Activated CD8-positive, alpha-beta memory T cell treated with anti-CD3 and anti-CD28 coated beads for 36 hours (primary cell): ENCODE measurements around the gene OR2A1. TPM values are rescaled to one million over a fixed set of nuclear protein-coding genes. Genes with fewer than 3 reads are reported as not detected.
"Not testable (repeated sequence)": the region's sequence is repeated elsewhere in the genome, so short reads cannot be mapped to it uniquely, and the experiment has no call there.

Experiments
- CTCF ChIA-PET: fragments of 350-600 bp; sonication (Branson Sonifier 250); formaldehyde crosslinking; loops from one replicate; lab custom pipeline; 2021; ENCODE audit warnings: antibody characterized with exemption; lab: Charles Lee
- POLR2A ChIA-PET: fragments of 350-600 bp; sonication (Branson Sonifier 250); formaldehyde crosslinking; loops from one replicate; lab custom pipeline; 2021; ENCODE audit warnings: antibody characterized with exemption; lab: Charles Lee
- total RNA-seq, 2 experiments: library from RNA; stranded (reverse); gene quantifications; one replicate each; pipeline ENCODE4 v1.2.3, GENCODE V29; 2021

OR2A1 gene, protein sequence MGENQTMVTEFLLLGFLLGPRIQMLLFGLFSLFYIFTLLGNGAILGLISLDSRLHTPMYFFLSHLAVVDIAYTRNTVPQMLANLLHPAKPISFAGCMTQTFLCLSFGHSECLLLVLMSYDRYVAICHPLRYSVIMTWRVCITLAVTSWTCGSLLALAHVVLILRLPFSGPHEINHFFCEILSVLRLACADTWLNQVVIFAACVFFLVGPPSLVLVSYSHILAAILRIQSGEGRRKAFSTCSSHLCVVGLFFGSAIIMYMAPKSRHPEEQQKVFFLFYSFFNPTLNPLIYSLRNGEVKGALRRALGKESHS
- not detected for total RNA-seq

DNA sequence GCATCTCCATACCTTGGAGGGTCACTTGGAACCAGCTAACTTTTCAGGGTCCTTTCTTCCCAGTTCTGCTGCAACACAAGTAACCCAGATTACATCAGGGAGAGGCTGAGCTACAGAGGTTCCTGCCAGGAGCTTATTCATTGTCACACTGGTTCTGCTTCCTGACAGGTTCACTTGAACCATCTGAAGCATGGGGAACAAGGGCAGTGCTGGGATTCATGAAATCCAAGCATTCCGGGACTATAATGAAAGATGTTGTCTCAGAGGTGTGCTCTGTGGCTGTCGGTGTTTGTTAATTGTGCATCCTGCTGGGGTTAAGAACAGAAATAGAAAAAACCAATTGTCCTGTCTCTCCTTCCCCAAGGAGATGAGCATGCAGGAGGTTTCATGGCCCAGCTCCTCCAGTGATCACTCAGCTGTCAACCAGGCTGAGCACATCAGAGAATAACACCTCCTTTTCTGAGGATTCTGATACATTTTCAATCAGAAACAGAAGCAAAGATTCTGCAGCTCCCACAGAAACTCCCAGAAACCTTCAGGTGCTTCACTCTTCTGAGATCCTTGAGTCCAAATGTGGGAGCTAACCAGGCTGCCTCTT, at the start of gene OR2A1:
OR2A1 (plus strand) TSS at position 548 of the 598 bp plus-strand sequence. CDS start 5,706 bp downstream, outside the sequence.
- POLR2A ChIA-PET, CTCF ChIA-PET: not testable (repeated sequence)

DNA sequence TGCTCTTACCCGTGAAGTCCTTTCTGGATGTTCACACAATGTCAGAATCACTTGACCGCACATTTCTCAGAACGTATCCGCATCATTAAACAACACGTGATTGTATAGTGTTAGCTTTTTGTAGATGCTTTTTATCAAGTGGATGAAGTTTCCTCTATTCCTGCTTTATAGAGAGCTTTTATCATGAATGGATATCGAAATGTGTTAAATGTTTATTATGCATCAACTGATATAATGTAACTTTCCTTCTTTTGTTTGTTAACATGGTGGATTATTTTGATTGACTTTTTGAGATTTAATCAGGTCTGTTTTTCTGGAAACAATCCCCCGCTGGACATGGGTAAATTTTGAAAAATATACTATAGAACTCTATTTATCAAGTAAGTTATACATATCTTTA, 47.5 kb upstream of the OR2A1 start, which contains the start of gene OR2A7:
OR2A7 (minus strand) TSS at position 101 of the 400 bp plus-strand sequence. CDS start 5,164 bp downstream, outside the sequence.
- POLR2A ChIA-PET, CTCF ChIA-PET: not testable (repeated sequence)

DNA sequence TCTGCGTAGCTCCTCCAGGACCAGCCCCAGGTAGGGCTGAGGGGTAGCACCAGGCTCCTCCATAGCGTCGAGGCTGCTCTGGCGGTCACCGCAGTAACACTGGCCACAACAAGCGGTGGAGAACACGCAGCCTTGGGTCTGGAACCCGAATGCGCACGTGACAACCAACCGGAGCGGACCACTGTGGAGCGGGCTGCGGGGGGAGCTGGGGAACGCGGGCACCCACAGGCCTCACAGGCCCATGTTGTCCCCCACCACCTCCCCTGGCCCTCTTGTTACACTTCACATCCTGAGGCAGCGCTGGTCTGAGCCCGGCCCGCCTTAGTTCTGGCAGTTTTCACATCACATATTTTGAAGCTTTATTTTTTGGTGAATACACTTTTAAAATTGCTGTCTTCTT, 43.0 kb upstream of the OR2A1 start, which contains the start of gene CTAGE8:
CTAGE8 (minus strand) TSS at position 101 of the 400 bp plus-strand sequence; CDS start at position 63, 38 bp downstream.
- POLR2A ChIA-PET, CTCF ChIA-PET: not testable (repeated sequence)

DNA sequence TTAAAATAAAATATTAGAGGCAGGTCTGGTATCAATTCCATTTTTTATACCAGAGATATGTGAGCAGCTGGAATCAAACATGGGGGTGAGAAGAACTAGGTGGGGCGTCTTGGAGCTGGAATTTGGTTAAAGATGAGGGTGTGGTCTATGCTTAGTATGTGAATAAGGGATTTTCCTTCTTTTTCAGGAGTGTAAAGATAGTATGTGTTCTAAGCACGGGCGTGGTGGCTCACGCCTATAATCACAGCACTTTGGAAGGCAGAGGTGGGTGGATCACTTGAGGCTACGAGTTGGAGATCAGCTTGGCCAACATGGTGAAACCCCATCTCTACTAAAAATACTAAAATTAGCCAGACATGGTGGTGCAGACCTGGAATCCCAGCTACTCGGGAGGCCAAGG, 36.9 kb upstream of the OR2A1 start:
- POLR2A ChIA-PET, CTCF ChIA-PET: not testable (repeated sequence)

DNA sequence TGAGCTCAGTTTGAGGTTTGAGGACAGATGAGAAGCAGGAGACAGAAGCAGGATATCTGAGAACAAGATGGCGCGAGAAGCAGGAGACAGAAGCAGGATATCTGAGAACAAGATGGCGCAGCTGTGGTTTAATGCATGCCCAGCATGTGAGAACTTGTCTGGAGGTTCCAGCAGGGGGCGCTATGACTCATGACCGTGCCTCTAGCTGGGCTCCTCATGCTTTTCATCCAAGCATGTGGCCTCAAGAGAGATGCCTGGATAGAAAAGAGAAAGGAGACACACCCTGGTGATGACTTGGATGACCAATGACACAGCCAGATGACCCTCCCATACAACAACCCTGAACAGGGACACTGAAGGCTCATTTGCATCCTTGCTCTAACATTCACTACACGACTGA, 32.2 kb upstream of the OR2A1 start:
- CTCF ChIA-PET, POLR2A ChIA-PET: not testable (repeated sequence)

- POLR2A ChIA-PET, CTCF ChIA-PET: not testable (repeated sequence)
Measured at GRCh38 chr7:144281981-144282380, 30.2 kb upstream of the OR2A1 start.

DNA sequence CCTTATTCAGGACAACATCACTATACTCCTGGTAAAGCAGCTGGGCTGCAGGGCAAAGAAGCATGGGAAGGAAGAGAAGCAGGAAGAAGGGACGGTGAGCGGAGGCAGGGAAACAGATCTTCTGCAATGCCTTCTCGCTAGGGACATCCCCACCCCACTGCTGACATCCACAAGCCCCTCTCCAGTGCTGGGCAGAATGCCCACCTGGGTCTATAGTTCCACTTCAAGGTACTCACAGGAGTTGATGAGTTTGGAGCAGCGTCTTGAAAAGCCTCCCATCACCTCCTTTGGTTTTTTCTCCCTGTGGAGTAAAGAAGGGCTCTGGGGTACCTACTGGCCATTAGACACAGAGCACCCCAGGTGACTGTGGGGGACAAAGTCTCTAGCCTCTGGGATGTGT, 29.7 kb upstream of the OR2A1 start:
- POLR2A ChIA-PET, result not testable (repeated sequence)

DNA sequence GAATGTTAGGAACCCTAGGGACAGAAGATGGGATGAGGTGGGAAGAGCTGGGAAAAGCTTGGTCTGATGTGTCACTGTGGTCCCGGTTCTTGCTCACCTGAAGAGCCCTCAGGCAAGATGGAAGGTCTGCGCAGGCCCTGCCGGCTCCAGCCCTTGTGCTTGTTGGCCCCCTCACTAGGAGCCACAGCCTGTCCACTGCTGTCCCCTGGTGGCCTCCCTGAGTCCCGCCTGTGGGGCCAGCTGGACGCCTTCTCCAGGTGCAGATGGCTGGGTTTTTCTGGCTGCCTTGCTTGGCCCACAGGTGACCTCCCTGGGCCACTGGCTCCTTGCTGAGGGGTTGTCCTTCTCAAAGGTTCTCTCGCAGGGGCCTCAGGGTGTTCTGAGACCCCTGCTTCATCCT, 28.5 kb upstream of the OR2A1 start:
- CTCF ChIA-PET, POLR2A ChIA-PET: not testable (repeated sequence)

More for the DNA sequence above, 29.7 kb upstream of the OR2A1 start:
- CTCF ChIA-PET, result not testable (repeated sequence)

DNA sequence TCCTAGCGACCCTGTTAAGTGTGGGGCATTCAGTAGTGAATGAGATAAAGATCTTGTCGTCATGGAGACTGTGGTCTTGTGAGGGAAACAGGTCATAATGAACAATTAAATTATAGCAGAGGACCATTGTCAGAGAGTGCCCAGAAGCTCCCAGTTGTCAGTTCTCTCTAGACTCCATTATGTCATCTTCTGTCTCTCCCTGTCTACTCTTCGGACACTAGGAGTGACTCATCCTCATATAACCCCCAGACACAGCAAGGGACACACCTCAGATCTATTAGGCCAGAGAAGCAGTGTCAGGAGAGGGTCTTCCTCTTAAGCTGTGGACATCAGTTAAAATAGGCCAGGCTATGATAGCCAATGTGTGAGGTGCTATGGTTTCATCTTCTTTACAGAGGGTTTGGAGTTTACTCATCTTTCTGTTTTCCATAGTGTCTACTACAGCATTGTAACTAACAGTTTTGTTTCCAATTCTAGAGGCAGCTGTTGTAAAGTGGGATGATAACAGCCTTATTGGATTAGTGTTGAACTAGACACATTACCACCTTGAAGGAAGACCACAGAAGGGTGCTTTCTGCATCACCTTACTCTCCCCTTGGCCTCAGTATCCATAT, 24.9 kb upstream of the OR2A1 start:
- CTCF ChIA-PET, POLR2A ChIA-PET: not testable (repeated sequence)

GRCh38 chr7:144291607-144292006, 20.6 kb upstream of the OR2A1 start:
- POLR2A ChIA-PET, CTCF ChIA-PET: not testable (repeated sequence)

GRCh38 chr7:144292384-144293161, 19.6 kb upstream of the OR2A1 start:
- POLR2A ChIA-PET, CTCF ChIA-PET: not testable (repeated sequence)

GRCh38 chr7:144293794-144294499, 18.3 kb upstream of the OR2A1 start:
- POLR2A ChIA-PET, CTCF ChIA-PET: not testable (repeated sequence)

DNA sequence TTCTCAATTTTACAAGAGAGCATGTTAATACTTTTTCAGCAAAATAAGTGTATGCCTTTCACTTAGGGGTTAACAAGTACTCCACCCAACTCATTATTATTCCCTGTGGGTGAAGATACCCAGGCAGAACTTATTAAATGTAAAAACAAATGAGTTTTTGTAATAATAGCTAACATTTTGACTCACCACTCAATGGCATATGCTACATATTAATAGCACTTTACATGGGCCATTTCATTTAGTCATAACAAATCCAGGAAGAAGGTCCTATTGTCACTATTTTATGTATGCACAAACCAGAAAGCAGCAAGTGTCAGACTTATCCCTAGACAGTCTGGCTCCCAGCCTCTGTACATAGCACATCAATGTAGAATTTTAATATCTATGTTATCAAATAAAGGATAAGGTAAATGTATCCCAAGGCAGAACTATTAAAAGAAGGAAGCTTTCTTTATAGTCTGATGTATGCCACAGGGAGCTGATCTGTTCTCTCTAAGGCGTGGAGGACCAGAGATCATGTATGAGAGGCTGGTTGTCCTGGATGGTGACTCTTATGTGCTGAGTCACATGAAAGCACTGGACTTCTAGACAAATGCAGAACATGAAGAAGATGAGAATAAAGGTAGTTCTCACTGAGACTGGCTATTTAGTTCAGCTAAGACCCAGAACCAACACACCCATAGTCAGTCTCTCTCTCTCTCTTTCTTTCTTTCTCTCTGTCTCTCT, 9.5 kb upstream of the OR2A1 start:
- CTCF ChIA-PET, POLR2A ChIA-PET: not testable (repeated sequence)

GRCh38 chr7:144303607-144304006, 8.6 kb upstream of the OR2A1 start:
- CTCF ChIA-PET, POLR2A ChIA-PET: not testable (repeated sequence)

DNA sequence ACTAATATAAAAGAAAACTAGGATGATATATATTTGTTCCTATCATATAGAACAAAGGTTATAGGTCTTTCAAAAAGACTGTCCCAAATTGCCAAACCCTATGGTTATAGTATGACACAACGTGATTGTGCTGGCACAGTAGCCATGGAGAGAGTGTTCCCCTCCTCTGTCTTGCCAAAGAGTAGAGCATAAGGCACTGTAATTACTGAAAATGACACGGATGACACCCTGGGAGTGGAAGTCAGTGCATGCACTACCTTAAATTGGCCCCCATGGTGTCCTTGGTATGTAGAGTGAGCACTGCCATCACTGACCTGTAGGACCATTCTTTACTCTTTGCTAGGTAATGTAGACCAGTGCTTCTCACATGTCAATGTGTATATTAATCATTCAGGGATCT, 7.1 kb upstream of the OR2A1 start:
- CTCF ChIA-PET, POLR2A ChIA-PET: not testable (repeated sequence)

DNA sequence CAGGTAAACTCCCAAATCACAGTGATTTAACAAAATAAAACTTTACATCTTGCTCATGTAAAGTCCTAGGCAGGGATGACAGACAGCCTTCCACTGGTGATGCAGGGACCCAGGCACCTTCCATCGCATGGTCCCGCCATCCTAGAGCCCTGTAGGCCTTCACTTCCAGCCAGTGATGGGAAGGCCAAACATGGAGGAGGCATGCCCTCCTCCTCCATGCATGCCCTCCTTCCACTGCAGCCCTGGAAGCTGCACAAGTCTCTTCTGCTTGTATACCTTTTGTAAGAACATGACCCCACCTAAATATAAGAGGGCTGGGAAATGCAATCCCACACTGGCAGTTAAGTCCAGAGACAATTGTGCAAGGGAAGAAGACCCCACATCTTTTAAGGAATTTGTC, 2.5 kb upstream of the OR2A1 start:
- CTCF ChIA-PET, POLR2A ChIA-PET: not testable (repeated sequence)

- CTCF ChIA-PET, result not testable (repeated sequence)
Measured at GRCh38 chr7:144311218-144311617, 1.0 kb upstream of the OR2A1 start.

GRCh38 chr7:144317537-144317936, 5.3 kb downstream of the OR2A1 start:
- POLR2A ChIA-PET, CTCF ChIA-PET: not testable (repeated sequence)

More at GRCh38 chr7:144311218-144311617, 1.0 kb upstream of the OR2A1 start:
- POLR2A ChIA-PET, result not testable (repeated sequence)

DNA sequence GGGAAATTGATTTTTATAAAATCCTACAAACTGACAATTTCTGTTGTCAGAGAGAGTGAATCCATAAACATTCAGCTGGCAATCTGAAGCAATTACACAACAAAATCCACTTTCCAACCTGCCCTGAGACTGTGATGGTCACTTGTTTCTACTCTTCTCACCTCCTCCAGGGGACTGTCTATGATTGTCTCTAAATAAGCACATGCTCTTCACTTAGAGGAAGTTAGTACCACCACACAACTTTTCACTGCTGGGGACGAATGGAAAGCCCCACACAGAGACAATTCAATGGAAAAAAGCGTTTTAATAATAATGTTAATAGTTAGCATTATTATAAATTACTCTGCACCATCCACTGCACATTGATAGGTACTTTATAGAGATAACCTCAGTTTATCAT, 7.3 kb downstream of the OR2A1 start:
- CTCF ChIA-PET, POLR2A ChIA-PET: not testable (repeated sequence)
